NCI-H1417 treated with DMSO at 0.1 percent for 48 hours (cell line): ENCODE data around the gene LRRC70.
"Not testable (repeated sequence)": the region's sequence is repeated elsewhere in the genome, so short reads cannot be mapped to it uniquely, and the experiment has no call there.

Experiments used
- DNase-seq: peaks from one replicate; lab custom pipeline; 2025; lab: John Stamatoyannopoulos, UW

LRRC70 gene

DNA sequence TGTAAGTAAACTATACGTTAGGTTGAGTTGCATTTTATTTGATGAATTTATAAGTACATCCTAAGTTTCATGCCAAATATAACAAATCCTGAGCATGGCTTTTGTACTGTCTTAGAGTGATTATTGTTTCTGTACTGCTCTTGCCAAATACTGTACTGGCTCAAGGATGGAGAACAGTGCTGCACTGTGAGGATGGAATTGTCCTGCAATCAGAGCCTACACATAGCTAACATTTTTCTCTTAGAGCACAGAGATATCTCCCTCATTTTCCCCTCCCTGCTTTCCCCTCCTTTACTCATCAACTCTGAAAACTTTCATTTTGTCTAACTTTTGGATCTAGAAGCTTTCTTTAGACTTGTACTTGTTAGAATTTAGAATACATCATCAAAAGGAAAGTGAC is 28.3 kb downstream of the LRRC70 start:
- DNase-seq = no peak

DNA sequence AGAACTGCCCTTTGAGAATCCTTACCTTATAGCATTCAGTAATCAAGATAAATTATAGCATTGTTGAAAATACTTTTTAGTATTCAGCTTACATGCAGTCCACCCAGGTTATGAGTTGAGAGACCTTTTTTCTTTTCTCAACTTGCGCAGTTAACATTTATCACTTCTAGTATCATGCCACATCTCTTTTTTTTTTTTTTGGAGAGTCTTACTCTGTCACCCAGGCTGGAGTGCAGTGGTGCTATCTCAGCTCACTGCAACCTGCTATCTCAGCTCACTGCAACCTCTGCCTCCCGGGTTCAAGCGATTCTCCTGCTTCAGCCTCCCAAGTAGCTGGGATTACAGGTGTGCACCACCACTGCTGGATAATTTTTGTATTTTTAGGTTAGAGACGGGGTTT is 29.0 kb downstream of the LRRC70 start:
- DNase-seq = no peak

DNA sequence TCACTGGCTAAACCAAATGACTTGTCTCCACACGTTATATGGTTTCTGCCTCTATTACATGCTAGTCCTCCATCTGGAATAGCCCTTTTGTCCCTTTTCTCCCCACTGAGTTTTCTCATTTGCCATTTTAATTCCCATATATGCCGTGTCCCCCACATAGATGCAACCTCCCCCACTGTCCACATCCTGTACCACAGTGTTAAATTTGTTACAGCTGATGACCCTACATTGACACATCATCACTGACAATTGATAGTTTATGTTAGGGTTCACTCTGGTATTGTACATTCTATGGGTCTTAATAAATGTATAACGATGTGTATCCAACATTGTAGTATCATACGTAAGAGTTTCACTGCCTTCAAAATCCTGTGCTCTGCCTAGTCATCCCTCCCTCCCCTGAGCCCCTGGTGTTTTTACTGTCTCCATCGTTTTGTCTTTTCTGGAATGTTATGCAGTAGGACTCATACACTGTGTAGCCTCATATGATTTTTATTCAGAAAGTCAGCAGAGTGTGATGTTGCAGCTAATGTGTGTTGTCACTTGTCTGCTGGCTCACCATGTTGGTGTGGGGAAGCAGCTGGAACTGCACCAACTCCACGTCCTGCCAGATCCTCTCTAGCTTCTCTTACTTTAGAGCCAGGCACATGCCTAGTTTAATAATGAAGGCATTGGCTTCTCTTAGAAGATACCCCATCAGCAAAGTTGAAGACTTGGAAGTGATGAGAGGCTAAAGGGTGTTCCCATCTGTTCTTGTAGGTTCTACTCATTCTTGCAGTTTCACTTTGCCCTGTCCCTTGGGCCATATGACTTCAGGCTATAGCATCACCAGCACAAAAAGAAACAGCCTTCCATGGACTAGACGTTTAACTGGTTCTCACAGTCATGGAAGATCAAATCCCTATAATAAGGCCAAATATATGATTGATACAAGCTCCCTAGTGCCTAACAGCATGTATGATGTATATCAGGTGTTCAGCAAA is 30.2 kb downstream of the LRRC70 start:
- DNase-seq = no peak

DNA sequence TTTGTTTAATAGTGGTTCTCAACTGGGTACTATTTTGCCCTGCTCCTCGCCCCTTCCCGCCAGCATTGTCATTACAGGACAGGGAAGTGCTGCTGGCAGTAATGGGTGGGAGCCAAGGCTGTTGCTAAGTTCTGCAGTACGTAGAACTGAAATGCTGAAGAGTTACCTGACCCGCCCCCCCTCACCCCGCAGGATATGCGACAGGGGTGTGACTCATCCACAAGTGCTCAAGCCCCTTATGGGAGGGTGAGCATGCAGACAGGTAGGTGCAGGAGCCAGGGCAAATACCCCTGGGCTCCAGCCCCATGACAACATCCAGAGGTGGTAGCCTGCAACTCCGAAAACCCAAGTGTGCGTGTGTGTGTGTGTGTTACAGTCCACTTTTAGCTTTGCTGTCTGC is 35.7 kb downstream of the LRRC70 start:
- DNase-seq = no peak

DNA sequence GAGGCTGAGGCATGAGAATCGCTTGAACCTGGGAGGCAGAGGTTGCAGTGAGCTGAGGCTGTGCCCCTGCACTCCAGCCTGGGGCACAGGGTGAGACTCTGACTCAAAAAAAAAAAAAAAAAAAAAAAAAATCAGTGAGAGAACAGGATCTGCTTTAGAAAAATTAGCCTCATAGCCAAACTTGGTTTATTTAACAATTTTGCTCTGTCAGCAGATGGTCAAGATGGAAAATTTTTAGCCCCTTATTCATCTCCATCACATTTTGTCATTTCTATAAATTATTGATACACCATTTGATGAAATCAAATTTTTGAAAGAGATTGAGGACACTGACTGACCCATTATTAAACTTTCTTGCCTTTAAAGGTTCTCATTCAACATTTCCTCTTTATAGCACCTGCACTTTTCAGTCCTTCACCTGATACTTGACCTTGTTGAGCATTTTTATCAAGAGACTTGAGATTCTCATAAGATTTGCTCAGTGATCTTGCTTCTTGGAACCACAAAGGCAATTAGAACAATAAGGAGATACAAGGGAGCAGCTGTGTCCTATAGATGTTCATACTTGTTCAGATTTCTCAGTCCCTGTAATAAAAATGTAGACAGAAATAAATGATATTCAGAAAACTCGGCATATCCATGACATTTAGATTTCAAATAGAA is 38.1 kb downstream of the LRRC70 start:
- DNase-seq = no peak

DNA sequence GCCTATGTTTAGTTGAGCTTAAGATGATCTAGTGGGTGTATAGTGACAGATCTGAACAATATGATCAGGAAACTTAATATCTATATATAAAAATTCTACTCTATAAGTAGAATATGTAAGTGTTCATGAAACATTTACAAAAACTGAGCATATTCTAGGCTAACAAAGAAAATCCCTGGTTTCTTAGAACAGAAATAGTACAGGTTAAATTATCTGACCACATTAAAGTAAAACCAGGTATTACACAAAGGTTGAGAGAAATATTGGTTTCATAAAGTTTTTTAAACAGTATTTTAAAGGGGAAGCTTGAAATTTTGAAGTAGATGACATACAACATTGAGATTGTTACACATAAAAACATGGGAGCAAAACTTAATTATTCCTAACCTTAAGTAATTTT is 39.3 kb downstream of the LRRC70 start:
- DNase-seq = no peak

DNA sequence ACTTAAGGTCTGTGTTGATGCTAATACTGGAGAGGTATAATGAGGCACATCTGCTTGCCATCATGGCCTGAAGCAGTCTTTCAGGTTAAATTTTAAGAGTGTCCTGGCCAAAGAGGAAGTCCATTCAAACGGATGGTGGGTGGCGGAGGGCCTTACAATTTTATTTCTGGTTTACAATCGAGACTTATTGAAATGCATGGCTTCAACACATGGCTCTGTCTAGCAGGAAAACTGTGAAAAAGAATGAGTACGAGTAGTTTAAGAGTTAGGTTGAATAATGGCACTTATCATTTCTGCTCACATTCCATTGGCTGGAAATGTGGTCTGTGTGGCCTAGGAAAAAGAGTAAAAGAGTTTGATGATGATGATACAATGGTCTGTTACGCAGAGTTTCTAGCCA is 42.1 kb downstream of the LRRC70 start:
- DNase-seq = no peak

DNA sequence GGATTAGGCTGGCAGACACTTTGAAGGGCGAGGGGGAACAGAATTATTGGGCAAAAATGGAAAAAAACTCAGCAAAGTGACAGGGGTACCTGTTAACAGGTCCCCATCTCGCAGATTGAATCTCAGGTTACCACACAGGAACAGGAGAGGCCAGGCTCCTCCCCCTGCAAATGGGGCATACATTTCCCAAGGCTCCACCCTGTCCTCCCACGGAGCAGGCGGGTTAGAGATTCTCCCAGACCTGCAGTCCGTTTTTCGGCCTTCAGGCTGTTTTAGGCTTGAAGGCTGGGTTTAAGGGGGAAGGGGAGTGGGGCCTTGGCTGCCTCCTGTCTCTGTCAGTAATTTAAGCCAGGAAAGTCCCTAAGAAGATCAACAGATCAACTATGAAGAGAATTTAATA is 42.7 kb downstream of the LRRC70 start:
- DNase-seq = no peak

DNA sequence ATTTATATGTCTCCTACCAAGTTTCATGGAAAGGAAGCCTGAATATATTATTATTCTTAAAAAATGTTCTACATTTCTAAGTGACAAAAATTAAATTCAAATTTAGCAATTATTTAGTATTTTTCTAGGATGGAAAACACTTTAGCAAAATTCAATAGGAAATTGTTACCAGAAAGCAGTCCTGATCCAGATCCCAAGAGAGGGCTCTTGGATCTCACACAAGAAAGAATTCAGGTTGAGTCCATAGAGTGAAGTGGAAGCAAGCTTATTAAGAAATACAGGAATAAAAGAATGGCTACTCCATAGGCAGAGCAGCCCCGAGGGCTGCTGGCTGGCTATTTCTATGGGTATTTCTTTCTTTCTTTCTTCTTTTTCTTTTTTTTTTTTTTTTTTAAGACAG is 44.7 kb downstream of the LRRC70 start:
- no peak for DNase-seq

DNA sequence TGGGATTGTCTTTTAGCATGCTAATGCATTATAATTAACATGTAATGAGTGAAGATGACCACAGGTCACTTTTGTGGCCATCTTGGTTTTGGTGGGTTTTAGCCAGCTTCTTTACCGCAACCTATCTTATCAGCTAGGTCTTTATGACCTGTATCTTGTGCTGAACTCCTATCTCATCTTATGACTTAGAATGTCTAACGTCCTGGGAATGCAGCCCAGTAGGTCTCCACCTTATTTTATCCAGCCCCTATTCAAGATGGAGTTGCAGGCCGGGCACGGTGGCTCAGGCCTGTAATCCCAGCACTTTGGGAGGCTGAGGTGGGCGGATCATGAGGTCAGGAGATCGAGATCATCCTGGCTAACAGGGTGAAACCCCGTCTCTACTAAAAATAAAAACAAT is 45.8 kb downstream of the LRRC70 start:
- not testable (repeated sequence) for DNase-seq

DNA sequence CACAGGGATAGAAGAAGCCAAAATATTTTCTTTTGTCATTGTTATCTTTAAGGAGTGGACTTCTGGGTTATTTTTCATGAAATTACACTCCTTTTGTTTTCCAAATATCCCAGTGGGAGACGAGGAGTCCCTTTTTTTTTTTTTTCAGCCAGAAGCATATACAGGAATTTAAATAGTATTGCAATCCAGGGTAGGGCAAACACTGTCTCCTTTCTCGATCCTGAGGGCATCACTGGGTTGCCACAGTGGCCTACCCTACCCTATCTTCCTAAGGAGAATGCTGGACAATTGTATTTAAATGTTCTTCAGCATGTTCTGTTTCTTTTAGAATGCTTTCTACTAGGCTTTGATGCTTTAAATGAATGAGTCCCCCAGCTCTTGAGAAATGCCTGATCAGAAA is 47.9 kb downstream of the LRRC70 start:
- no peak for DNase-seq

DNA sequence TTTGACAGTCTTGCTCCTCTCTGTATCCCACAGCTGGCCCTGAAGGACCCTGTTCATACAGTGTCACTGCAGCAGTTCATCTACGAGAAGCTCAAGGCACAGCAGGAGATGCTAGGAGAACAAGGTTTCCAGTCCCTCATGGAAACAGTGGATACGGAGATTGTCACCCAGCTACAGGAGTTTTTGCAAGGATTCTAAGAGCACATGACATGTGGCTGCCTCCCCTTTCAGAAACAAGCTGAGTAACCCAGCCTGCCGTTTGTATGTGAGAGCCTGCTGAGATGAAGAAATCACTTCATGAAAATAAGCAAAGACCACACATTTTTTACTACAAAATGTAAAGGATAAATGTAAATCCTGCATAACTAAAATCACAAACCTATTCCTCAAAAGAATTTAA is 48.5 kb downstream of the LRRC70 start:
- DNase-seq = no peak

DNA sequence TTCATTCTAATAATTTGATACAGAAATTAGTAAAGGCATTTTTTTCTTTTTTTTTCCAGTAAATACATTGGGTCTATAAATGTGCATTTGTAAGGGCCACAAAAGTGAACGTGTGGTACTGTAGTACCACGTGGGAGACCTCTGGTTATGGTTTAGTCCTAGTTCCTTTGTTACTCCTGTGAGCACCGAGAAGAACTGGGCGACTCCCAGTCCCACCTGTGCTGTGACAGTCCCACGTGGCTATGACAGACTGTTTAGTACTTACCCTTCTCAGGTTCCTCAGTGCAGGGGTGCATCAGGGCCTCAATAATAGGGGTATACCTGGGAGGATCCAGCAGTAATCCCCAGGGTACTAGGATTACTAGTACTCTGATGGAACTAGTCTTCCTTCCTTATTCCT is 49.3 kb downstream of the LRRC70 start:
- DNase-seq = no peak
